ENCODE results near the gene ELF2.

DNA sequence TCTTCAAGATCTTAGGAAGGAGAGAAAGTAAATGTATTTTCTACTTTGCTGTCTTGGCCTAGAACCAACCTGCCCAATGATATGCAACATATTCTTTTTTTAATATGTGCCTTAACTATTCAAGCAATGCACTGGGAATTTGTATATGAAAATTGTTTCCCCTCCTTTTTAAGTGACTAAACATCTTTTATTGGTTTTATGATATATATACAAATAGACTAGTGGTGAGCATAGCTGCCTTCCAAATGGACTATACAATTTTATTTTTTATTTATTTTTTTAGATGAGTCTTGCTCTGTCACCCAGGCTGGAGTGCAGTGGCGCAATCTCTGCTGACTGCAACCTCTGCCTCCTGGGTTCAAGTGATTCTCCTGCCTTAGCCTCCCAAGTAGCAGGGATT, 151.2 kb downstream of the ELF2 start:
- TF ChIP-seq, protein P1, sequence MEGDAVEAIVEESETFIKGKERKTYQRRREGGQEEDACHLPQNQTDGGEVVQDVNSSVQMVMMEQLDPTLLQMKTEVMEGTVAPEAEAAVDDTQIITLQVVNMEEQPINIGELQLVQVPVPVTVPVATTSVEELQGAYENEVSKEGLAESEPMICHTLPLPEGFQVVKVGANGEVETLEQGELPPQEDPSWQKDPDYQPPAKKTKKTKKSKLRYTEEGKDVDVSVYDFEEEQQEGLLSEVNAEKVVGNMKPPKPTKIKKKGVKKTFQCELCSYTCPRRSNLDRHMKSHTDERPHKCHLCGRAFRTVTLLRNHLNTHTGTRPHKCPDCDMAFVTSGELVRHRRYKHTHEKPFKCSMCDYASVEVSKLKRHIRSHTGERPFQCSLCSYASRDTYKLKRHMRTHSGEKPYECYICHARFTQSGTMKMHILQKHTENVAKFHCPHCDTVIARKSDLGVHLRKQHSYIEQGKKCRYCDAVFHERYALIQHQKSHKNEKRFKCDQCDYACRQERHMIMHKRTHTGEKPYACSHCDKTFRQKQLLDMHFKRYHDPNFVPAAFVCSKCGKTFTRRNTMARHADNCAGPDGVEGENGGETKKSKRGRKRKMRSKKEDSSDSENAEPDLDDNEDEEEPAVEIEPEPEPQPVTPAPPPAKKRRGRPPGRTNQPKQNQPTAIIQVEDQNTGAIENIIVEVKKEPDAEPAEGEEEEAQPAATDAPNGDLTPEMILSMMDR (conservative IDR thresholded peaks at IDR 0.05; ENCODE audit: low read depth, low read length): no peak
- TF ChIP-seq EZH2 (IDR thresholded peaks at IDR 0.05; ENCODE audit: borderline replicate concordance, low read depth, low read length, poor library complexity, severe bottlenecking): no peak
